HepG2 (cell line): ENCODE results near the gene ZC3H8. TPM values are rescaled to one million over a fixed set of nuclear protein-coding genes. Genes with fewer than 3 reads are reported as not detected.

Experiments used
- CHCHD3 ChIP-seq: sonication (generic); formaldehyde crosslinking; IDR thresholded peaks from 2 replicates; pipeline ENCODE4 v1.8.0; 2022; ENCODE audit warnings: mild to moderate bottlenecking, missing genetic modification reagents, moderate library complexity
- DR1 ChIP-seq: sonication (generic); formaldehyde crosslinking; IDR thresholded peaks from 2 replicates; pipeline ENCODE4 v1.8.0; 2021; ENCODE audit warnings: mild to moderate bottlenecking, missing genetic modification reagents, inconsistent platforms
- GABPB1 ChIP-seq: IDR thresholded peaks from 2 replicates; pipeline ENCODE4 v1.6.1; 2016; ENCODE audit warnings: mild to moderate bottlenecking, missing genetic modification reagents, moderate library complexity, missing compliant biosample characterization
- MYNN ChIP-seq: sonication (generic); formaldehyde crosslinking; IDR thresholded peaks from 2 replicates; pipeline ENCODE4 v1.4.0; 2020; ENCODE audit warnings: mild to moderate bottlenecking, low read depth, missing genetic modification reagents
- NFIC ChIP-seq: IDR thresholded peaks from 2 replicates; pipeline ENCODE4 v1.6.1; 2012; ENCODE audit warnings: mild to moderate bottlenecking, low read length, inconsistent platforms
- SAP130 ChIP-seq: IDR thresholded peaks from 2 replicates; pipeline ENCODE4 v1.6.1; 2016; ENCODE audit warnings: low read depth
- SMAD3 ChIP-seq: sonication (generic); formaldehyde crosslinking; IDR thresholded peaks from 2 replicates; pipeline ENCODE4 v1.4.0; 2020; ENCODE audit warnings: missing genetic modification reagents
- ZMAT3 ChIP-seq: sonication (generic); formaldehyde crosslinking; conservative IDR thresholded peaks from 2 replicates; pipeline ENCODE4 v1.7.0; 2021; ENCODE audit warnings: missing genetic modification reagents
- ZNF30 ChIP-seq: sonication (generic); formaldehyde crosslinking; IDR thresholded peaks from 2 replicates; pipeline ENCODE4 v1.5.0; 2020; ENCODE audit warnings: mild to moderate bottlenecking, missing genetic modification reagents
- ZNF567 ChIP-seq: sonication (generic); formaldehyde crosslinking; IDR thresholded peaks from 2 replicates; pipeline ENCODE4 v1.8.1; 2023; ENCODE audit warnings: mild to moderate bottlenecking, missing genetic modification reagents, borderline replicate concordance
- ZNF652 ChIP-seq: IDR thresholded peaks from 2 replicates; pipeline ENCODE4 v1.6.1; 2016; ENCODE audit warnings: low read depth, borderline replicate concordance
- polyA plus RNA-seq, 8 experiments: library from polyadenylated mRNA; depleted of rRNA in 3 of 8; stranded (reverse) in 7 of 8; unstranded in 1 of 8; fragments of >200 nt; fragmentation: Illumina TruSeq in 4 of 8; extraction: Trizol in 4 of 8; gene quantifications; 2 replicates each; pipeline versions ENCODE4 v1.2.1 to v1.2.3, GENCODE V29; 2011 to 2016; ENCODE audit warnings: low read depth in 4 of 8, missing spikeins in 1 of 8, mixed read lengths in 1 of 8; ENCODE audit not compliant: insufficient read depth in 1 of 8
- total RNA-seq, 5 experiments: library from RNA; depleted of rRNA; stranded (reverse); fragments of >200 nt; fragmentation: Illumina TruSeq; extraction: Trizol; gene quantifications; 2 replicates each; pipeline ENCODE4 v1.2.3, GENCODE V29; 2016; ENCODE audit warnings: low read depth in 1 of 5
- TF ChIP-seq, protein P1 (sequence below): sonication (generic); formaldehyde crosslinking; IDR thresholded peaks from 2 replicates; pipeline ENCODE4 v1.4.0; 2020; ENCODE audit warnings: missing genetic modification reagents
- TF ChIP-seq, protein P2 (sequence below): IDR thresholded peaks from 2 replicates; pipeline ENCODE4 v1.6.1; 2016
- TF ChIP-seq, protein P3 (sequence below): sonication (generic); formaldehyde crosslinking; IDR thresholded peaks from 2 replicates; pipeline ENCODE4 v1.4.0; 2020; ENCODE audit warnings: mild to moderate bottlenecking, missing genetic modification reagents

The ZC3H8 gene
- total and polyA plus RNA-seq, 2 of the 13 experiments (the other 11 are each of a cell fraction or from before 2014, with no cell fraction given), result 4.5 to 17.0 TPM

DNA sequence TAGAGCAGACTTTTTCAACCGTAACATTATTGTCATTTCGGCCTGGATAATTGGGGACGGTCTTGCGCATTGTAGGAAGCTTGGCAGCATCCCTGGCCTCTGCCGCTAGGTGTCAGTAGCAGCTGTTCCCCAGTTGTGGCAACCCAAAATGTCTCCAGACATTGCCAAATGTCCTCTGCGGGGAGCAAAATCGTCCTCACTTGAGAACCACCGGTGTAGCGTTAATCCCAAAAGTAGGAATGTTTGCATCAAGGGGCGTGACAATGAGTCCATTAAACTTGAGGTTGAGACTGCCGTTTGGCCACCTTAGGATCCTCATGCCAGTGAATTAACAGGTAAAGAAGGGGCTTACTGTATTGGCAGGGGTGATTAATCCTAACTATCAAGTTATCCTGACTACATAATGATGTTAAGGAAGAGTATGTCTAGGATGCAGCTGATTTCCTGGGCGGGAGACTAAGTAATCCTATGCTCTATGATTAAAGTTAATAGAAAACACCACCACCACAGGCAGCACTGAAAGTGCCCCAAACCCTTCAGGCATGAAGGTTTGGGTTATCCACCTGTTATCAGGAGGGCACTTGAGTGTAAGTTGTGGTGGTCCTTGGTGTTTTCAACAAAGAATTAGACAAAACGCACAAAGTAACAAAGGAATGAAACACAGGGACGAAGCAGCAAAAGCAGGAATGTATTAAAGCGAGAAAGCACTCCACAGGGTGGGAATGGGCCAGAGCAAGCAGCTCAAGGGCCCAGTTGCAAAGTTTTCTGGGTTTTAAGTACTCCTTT is 4.9 kb upstream of the ZC3H8 start (continued):
- TF ChIP-seq ZMAT3 (CRISPR knock-in tag) (no peak), DR1 (CRISPR knock-in tag) (no peak), MYNN (CRISPR knock-in tag) (peak; percentile 54; the same call in 1 of the 2 replicates), SMAD3 (CRISPR knock-in tag) (peak; percentile 75; the same call in 1 of the 2 replicates), ZNF652 (CRISPR knock-in tag) (no peak), SAP130 (CRISPR knock-in tag) (peak; percentile 39; the same call in 1 of the 2 replicates), ZNF567 (CRISPR knock-in tag) (0 out of 2 replicates have a peak, but pooled peaks have one; percentile 62), NFIC (no peak), CHCHD3 (CRISPR knock-in tag) (no peak; the same call in 1 of the 2 replicates), ZNF30 (CRISPR knock-in tag) (no peak), GABPB1 (CRISPR knock-in tag) (peak; percentile 22; the same call in 1 of the 2 replicates)
- TF ChIP-seq, protein P1, sequence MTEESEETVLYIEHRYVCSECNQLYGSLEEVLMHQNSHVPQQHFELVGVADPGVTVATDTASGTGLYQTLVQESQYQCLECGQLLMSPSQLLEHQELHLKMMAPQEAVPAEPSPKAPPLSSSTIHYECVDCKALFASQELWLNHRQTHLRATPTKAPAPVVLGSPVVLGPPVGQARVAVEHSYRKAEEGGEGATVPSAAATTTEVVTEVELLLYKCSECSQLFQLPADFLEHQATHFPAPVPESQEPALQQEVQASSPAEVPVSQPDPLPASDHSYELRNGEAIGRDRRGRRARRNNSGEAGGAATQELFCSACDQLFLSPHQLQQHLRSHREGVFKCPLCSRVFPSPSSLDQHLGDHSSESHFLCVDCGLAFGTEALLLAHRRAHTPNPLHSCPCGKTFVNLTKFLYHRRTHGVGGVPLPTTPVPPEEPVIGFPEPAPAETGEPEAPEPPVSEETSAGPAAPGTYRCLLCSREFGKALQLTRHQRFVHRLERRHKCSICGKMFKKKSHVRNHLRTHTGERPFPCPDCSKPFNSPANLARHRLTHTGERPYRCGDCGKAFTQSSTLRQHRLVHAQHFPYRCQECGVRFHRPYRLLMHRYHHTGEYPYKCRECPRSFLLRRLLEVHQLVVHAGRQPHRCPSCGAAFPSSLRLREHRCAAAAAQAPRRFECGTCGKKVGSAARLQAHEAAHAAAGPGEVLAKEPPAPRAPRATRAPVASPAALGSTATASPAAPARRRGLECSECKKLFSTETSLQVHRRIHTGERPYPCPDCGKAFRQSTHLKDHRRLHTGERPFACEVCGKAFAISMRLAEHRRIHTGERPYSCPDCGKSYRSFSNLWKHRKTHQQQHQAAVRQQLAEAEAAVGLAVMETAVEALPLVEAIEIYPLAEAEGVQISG (CRISPR knock-in tag), result no peak
- TF ChIP-seq, protein P2, sequence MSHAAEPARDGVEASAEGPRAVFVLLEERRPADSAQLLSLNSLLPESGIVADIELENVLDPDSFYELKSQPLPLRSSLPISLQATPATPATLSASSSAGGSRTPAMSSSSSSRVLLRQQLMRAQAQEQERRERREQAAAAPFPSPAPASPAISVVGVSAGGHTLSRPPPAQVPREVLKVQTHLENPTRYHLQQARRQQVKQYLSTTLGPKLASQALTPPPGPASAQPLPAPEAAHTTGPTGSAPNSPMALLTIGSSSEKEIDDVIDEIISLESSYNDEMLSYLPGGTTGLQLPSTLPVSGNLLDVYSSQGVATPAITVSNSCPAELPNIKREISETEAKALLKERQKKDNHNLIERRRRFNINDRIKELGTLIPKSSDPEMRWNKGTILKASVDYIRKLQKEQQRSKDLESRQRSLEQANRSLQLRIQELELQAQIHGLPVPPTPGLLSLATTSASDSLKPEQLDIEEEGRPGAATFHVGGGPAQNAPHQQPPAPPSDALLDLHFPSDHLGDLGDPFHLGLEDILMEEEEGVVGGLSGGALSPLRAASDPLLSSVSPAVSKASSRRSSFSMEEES, result no peak
- TF ChIP-seq, protein P3, sequence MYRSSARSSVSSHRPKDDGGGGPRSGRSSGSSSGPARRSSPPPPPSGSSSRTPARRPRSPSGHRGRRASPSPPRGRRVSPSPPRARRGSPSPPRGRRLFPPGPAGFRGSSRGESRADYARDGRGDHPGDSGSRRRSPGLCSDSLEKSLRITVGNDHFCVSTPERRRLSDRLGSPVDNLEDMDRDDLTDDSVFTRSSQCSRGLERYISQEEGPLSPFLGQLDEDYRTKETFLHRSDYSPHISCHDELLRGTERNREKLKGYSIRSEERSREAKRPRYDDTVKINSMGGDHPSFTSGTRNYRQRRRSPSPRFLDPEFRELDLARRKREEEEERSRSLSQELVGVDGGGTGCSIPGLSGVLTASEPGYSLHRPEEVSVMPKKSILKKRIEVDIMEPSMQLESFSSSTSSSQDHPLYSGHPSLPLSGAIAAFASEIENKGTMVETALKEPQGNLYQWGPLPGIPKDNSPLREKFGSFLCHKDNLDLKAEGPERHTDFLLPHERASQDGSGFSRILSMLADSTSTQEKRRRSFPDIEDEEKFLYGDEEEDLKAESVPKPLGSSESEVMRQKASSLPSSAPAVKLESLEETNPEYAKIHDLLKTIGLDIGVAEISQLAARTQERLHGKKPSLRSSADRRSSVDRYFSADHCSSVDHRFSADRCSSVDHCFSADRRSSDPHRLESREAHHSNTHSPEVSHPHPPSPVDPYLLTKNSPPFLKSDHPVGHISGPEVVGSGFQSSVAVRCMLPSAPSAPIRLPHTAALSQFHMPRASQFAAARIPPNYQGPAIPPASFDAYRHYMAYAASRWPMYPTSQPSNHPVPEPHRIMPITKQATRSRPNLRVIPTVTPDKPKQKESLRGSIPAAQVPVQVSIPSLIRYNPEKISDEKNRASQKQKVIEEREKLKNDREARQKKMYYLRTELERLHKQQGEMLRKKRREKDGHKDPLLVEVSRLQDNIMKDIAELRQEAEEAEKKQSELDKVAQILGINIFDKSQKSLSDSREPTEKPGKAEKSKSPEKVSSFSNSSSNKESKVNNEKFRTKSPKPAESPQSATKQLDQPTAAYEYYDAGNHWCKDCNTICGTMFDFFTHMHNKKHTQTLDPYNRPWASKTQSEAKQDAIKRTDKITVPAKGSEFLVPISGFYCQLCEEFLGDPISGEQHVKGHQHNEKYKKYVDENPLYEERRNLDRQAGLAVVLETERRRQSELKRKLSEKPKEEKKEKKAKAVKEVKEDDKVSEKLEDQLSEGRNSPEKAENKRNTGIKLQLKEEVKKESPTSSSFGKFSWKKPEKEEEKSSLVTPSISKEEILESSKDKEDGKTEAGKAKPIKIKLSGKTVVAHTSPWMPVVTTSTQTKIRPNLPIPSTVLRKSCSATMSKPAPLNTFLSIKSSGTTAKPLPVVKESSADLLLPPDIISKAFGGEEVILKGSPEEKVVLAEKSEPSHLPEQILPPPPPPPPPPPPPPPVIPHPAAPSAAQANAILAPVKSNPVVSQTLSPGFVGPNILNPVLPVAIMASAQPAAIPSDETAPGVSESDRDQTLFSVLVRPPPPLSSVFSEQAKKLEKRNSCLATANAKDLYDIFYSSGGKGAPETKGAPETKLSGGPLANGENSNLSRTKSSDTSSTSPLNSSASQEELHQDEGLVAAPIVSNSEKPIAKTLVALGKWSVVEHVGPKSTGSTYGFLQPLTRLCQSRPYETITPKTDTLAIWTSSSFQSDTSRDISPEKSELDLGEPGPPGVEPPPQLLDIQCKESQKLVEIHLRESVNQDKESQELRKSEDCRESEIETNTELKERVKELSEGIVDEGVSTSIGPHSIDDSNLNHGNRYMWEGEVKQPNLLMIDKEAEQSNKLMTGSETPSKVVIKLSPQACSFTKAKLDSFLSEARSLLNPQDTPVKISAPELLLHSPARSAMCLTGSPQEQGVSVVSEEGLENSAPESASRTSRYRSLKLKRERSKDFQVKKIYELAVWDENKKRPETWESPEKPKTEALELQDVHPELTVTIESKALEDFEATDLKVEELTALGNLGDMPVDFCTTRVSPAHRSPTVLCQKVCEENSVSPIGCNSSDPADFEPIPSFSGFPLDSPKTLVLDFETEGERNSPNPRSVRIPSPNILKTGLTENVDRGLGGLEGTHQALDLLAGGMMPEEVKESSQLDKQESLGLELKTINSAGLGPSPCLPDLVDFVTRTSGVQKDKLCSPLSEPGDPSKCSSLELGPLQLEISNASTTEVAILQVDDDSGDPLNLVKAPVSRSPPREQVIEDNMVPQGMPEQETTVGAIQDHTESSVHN (CRISPR knock-in tag), result no peak
